Measurements from ENCODE around the gene OR52E4.
A peak's percentile ranks its signal among the peaks of the same experiment; 100 is the strongest.

Gene OR52E4

DNA sequence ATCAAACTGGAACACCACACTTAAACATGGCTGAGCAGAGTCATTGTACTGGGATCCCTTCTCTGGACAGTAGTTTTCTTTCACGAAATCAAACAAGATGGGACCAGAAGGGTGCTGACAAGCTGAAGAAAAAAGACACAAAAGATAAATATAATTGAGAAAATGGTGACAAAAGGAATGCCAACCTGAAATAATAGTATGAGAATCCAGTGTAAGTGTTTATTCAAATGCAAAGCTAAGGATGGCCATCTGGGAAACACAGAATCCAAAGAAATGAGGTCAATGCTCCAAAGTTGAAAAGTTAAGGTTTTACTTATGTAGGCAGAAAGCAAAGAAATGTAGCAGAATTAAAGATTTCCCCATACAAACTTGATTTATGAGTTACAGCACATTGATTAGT is 7.2 kb downstream of the OR52E4 start:
- no peak overlapping the region for H3K4me3 ChIP-seq (ENCODE audit: low read length)
- no peak for DNase-seq (ENCODE audit: low read depth)
- TF ChIP-seq, protein P1, sequence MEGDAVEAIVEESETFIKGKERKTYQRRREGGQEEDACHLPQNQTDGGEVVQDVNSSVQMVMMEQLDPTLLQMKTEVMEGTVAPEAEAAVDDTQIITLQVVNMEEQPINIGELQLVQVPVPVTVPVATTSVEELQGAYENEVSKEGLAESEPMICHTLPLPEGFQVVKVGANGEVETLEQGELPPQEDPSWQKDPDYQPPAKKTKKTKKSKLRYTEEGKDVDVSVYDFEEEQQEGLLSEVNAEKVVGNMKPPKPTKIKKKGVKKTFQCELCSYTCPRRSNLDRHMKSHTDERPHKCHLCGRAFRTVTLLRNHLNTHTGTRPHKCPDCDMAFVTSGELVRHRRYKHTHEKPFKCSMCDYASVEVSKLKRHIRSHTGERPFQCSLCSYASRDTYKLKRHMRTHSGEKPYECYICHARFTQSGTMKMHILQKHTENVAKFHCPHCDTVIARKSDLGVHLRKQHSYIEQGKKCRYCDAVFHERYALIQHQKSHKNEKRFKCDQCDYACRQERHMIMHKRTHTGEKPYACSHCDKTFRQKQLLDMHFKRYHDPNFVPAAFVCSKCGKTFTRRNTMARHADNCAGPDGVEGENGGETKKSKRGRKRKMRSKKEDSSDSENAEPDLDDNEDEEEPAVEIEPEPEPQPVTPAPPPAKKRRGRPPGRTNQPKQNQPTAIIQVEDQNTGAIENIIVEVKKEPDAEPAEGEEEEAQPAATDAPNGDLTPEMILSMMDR (IDR thresholded peaks at IDR 0.05; ENCODE audit: insufficient read depth, low read depth, low read length, missing control alignments) = no peak

DNA sequence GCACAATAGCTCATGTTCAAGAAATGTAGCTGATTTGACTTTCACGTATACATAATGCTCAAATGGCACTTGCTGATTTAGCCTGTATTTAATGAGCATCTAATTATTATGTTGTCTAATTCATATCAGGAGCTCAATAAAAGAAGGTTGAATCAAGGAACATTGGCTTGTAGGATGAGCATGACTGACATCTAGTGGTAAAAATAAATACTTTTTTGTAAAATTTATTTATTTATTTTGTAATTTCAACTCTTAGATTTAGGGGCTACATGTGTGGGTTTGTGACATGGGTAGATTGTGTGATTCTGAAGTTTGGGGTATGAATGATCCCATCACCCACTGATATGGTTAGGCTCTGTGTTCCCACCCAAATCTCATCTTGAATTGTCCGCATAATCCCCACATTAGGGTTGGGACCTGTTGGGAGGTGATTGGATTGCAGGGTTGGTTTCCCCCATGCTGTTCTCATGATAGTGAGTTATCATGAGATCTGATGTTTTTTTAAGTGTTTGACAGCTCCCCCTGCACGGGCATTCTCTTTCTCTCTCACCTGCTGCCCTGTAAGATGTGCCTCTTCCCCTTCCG is 10.9 kb downstream of the OR52E4 start:
- peak; percentile 32 for DNase-seq (ENCODE audit: low read depth)
- TF ChIP-seq, protein P1 (IDR thresholded peaks at IDR 0.05; ENCODE audit: insufficient read depth, low read depth, low read length, missing control alignments) = peak; percentile 39
- no peak overlapping the region for H3K4me3 ChIP-seq (ENCODE audit: low read length)

DNA sequence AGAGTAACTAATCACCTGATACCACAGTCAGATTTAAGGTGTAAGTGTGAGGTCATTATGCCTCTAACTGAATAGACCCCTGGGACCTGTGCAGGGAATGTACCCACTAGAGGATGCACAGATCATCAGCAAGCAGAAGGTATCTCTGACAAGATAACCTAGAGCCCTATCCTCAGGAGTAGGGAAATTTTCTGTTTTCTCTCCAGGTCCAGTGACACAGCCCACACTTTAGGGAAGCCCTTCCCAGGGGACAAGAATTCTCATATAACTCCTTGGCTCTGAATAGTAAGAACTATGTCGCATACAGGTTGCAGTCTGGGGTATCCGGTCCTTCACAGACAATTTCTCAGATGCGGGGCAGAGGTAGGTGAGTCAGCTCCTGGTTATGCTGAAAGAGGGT is 12.5 kb downstream of the OR52E4 start, which contains the start of gene OR52E5:
Gene OR52E5, plus strand, starts transcription at position 301 of the 400 bp plus-strand sequence. CDS start 7,569 bp downstream, outside the sequence.
- no peak within 1 kb of the TSS for H3K4me3 ChIP-seq (ENCODE audit: low read length)
- no peak for DNase-seq (ENCODE audit: low read depth)
- TF ChIP-seq, protein P1 (IDR thresholded peaks at IDR 0.05; ENCODE audit: insufficient read depth, low read depth, low read length, missing control alignments) = no peak

DNA sequence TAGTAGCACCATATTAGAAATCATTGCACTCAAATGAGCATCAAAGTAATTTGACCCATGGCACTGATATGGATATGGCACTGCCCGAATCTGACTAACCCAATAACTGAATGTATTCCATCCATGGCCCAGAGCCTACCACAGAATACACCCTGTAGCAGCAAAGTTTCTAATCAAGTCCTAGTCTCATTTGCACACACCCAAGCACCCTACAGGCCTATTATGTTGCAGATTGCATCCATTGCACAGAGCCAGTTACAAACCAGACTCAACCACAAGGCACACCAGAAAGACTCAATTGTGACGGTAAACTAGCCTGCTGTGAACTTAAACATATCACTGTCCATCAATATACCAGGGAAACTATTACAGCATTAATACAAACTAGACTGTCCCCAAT is 19.1 kb downstream of the OR52E4 start:
- no peak for DNase-seq (ENCODE audit: low read depth)
- TF ChIP-seq, protein P1 (IDR thresholded peaks at IDR 0.05; ENCODE audit: insufficient read depth, low read depth, low read length, missing control alignments) = no peak
- no peak overlapping the region for H3K4me3 ChIP-seq (ENCODE audit: low read length)

DNA sequence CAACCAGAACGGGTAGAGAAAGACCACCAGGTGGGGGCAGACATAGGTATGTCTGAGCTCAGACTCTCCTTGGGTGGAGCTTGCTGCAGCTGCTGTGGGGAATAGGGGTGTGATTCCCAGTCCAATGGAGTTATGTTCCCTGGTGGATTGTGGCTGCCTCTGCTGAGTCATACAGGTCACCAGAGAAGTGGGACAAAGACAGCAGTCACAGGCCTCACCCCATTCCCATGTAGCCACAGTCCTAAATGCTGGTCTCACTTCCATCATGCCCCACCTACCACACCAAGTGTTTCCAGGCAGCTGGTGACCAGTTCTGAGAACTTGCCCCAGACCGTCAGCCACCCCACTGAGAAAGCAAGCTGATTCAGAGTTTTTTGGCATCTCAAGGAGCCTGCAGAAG is 30.1 kb downstream of the OR52E4 start:
- DNase-seq (ENCODE audit: low read depth) = no peak
- no peak overlapping the region for H3K4me3 ChIP-seq (ENCODE audit: low read length)
- TF ChIP-seq, protein P1 (IDR thresholded peaks at IDR 0.05; ENCODE audit: insufficient read depth, low read depth, low read length, missing control alignments) = no peak

DNA sequence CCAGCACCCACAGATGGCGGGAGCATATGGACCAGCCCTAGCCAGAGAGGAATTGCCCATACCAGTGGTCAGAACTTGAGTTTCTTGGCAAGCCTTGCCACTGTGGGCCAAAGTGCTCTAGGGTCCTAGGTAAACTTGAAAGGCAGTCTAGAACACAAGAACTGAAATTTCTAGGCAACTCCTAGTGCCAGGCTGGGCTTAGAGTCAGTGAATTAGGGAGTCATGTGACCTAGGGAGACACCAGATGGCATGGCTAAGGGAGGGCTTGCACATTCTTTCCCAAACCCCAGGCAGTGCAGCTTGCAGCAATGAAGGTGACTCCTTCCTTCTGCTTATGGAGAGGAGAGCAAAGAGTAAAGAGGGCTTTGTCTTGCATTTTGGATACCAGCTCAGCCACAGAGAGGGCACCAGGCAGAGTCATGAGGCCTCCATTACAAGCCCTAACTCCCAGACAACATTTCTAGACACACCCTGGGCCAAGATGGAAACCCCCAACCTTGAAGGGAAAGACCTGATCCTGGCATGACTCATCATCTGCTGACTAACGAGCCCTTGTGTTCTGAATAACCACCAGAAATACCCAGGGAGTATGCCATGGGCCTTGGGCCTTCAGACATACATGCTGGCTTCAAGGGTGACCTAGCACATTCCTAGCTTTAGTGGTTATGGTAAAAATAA is 42.5 kb downstream of the OR52E4 start:
- peak; percentile 87 for DNase-seq (ENCODE audit: low read depth)
- TF ChIP-seq, protein P1 (IDR thresholded peaks at IDR 0.05; ENCODE audit: insufficient read depth, low read depth, low read length, missing control alignments) = no peak
- H3K4me3 ChIP-seq (ENCODE audit: low read length) = no peak overlapping the region

DNA sequence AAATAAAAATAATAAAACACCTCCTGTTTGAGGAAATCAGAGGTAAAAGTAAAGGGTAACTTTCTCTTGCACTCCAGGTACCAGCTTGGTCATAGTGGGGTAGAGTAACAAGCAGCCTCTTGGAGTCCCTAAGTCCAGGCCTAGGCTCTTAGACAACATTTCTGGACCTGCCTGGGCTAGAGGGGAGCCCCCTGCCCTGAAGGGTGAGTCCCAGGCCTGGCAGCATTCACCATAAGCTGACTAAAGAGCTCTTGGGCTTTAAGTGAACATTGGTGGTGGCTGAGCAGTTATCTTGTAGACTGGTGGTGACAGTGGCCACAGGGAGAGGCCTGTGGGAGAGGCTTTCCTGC is 43.0 kb downstream of the OR52E4 start:
- TF ChIP-seq, protein P1 (IDR thresholded peaks at IDR 0.05; ENCODE audit: insufficient read depth, low read depth, low read length, missing control alignments) = no peak
- DNase-seq (ENCODE audit: low read depth) = no peak
- H3K4me3 ChIP-seq (ENCODE audit: low read length) = no peak overlapping the region
